KMS-11 (cell line): ENCODE data around the gene PSMD6.

Experiments used
- H2AFZ ChIP-seq: fragments of 200-600 bp; sonication (generic); 2 replicates; pipeline ENCODE4 v1.6.1; 2016; ENCODE audit warnings: antibody characterized with exemption, mixed run types, low read depth
- H3K27ac ChIP-seq: fragments of 200-600 bp; sonication (generic); 2 replicates; pipeline ENCODE4 v1.6.1; 2016; ENCODE audit warnings: mild to moderate bottlenecking, mixed run types
- H3K27me3 ChIP-seq: fragments of 200-600 bp; sonication (generic); 2 replicates; pipeline ENCODE4 v1.6.1; 2017; ENCODE audit warnings: mild to moderate bottlenecking, low read depth, mixed run types, moderate library complexity; ENCODE audit not compliant: insufficient read depth
- H3K36me3 ChIP-seq: fragments of 200-600 bp; sonication (generic); 2 replicates; pipeline ENCODE4 v1.6.1; 2017; ENCODE audit warnings: mild to moderate bottlenecking, mixed run types; ENCODE audit not compliant: insufficient read depth
- H3K4me1 ChIP-seq: fragments of 200-600 bp; sonication (generic); 2 replicates; pipeline ENCODE4 v1.6.1; 2016; ENCODE audit warnings: mild to moderate bottlenecking, low read depth, mixed run types; ENCODE audit not compliant: poor library complexity, severe bottlenecking
- H3K4me2 ChIP-seq: fragments of 200-600 bp; sonication (generic); 2 replicates; pipeline ENCODE4 v1.7.0; 2016; ENCODE audit warnings: mild to moderate bottlenecking, mixed run types
- H3K4me3 ChIP-seq: fragments of 200-600 bp; sonication (generic); IDR thresholded peaks from 2 replicates; pipeline ENCODE4 v1.6.1; 2017; ENCODE audit warnings: low read depth, low read length, mixed read lengths; ENCODE audit not compliant: insufficient read depth
- H3K79me2 ChIP-seq: fragments of 200-600 bp; sonication (generic); 2 replicates; pipeline ENCODE4 v1.6.1; 2016; ENCODE audit warnings: low read depth, mixed run types; ENCODE audit not compliant: insufficient read depth
- H3K9ac ChIP-seq: fragments of 200-600 bp; sonication (generic); 2 replicates; pipeline ENCODE4 v1.6.1; 2016; ENCODE audit warnings: mild to moderate bottlenecking, mixed run types
- H4K20me1 ChIP-seq: fragments of 200-600 bp; sonication (generic); 2 replicates; pipeline ENCODE4 v1.6.1; 2016; ENCODE audit warnings: mild to moderate bottlenecking, mixed run types; ENCODE audit not compliant: insufficient read depth
- TF ChIP-seq, protein P1 (sequence below): fragments of 200-600 bp; sonication (generic); conservative IDR thresholded peaks from 2 replicates; pipeline ENCODE4 v1.6.1; 2017; ENCODE audit warnings: low read depth, mild to moderate bottlenecking, antibody characterized with exemption, low read length, moderate library complexity, mixed read lengths

The PSMD6 gene

DNA sequence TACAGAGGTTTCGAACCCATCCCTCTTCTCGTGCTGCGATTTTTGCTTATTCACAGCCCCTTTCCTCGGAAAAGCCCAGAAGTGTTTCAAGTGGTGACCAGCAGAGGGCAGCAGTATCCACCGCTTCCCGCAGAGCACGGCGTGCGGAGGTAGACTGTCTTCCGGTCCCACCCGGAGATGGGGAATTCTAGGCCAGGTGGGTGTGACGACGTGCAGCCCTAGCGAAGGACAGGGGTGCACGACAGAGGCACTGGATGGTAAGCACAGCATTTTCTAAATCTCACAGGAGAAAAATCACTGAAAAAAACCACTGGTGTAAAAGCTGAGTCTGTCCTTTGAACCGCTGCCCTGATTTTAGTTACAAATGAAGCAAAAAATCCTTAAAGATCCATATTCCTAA is 7.4 kb upstream of the PSMD6 start:
- Histone ChIP-seq H3K36me3 (no peaks in the 10 kb centered on the region), H3K4me1 (peaks cover 9% of the 10 kb centered on the region), H3K27me3 (no peaks in the 10 kb centered on the region), H3K27ac (no peak overlapping the region), H3K9ac (no peak overlapping the region), H3K4me2 (peak overlapping the region; percentile 45; the same call in 1 of the 2 replicates), H3K4me3 (no peak overlapping the region), H3K79me2 (no peaks in the 10 kb centered on the region), H4K20me1 (no peaks in the 10 kb centered on the region), H2AFZ (peak overlapping the region; percentile 66)
- TF ChIP-seq, protein P1, sequence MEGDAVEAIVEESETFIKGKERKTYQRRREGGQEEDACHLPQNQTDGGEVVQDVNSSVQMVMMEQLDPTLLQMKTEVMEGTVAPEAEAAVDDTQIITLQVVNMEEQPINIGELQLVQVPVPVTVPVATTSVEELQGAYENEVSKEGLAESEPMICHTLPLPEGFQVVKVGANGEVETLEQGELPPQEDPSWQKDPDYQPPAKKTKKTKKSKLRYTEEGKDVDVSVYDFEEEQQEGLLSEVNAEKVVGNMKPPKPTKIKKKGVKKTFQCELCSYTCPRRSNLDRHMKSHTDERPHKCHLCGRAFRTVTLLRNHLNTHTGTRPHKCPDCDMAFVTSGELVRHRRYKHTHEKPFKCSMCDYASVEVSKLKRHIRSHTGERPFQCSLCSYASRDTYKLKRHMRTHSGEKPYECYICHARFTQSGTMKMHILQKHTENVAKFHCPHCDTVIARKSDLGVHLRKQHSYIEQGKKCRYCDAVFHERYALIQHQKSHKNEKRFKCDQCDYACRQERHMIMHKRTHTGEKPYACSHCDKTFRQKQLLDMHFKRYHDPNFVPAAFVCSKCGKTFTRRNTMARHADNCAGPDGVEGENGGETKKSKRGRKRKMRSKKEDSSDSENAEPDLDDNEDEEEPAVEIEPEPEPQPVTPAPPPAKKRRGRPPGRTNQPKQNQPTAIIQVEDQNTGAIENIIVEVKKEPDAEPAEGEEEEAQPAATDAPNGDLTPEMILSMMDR: peak; percentile 75

DNA sequence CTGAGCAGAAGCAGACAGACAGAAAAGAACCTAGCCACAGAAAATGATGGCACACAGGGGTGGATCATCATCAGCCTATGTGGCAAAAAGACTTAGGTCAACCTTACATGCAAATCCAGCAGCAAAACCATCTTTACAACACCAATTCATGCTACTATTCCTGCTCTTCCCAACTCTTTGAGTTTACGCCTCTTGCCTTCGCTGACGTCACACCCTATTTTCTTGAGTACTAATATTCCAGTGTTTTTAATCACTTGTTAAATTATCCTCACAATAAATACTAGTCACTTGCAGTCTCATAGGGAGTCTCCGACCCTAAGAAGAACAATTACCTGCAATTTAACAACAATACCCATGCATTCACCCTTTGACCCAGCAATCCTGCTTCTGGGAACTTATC is 6.0 kb upstream of the PSMD6 start:
- Histone ChIP-seq H3K27ac (no peak overlapping the region), H3K4me1 (peaks cover 9% of the 10 kb centered on the region), H3K4me2 (no peak overlapping the region), H3K36me3 (no peaks in the 10 kb centered on the region), H3K4me3 (no peak overlapping the region), H3K79me2 (no peaks in the 10 kb centered on the region), H2AFZ (no peak overlapping the region), H3K9ac (no peak overlapping the region), H4K20me1 (no peaks in the 10 kb centered on the region), H3K27me3 (no peaks in the 10 kb centered on the region)
- TF ChIP-seq, protein P1: no peak

DNA sequence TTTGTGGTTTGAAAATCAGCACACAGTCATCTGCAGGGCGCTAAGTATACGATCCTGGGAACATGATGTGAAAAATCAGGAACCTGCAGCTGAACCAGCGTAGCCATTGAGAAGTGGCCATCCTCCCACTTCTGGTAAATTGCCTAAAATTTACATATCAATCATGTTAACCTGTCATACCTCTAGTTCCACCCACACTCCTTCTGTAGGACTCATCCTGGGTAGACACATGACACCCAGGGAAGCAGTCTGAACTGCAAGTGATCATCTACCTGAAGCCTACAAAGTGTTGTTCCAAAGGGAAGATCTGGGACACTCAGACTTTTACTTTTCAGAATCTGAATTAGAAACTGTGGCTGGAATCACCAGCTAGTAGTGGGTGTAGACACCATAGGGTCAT is 5.5 kb upstream of the PSMD6 start:
- H4K20me1 ChIP-seq: no peaks in the 10 kb centered on the region
- no peak overlapping the region for H3K9ac ChIP-seq
- H3K4me2 ChIP-seq: no peak overlapping the region
- H3K4me3 ChIP-seq: no peak overlapping the region
- no peaks in the 10 kb centered on the region for H3K27me3 ChIP-seq
- no peak overlapping the region for H2AFZ ChIP-seq
- H3K79me2 ChIP-seq: no peaks in the 10 kb centered on the region
- peaks cover 11% of the 10 kb centered on the region for H3K4me1 ChIP-seq
- no peaks in the 10 kb centered on the region for H3K36me3 ChIP-seq
- no peak overlapping the region for H3K27ac ChIP-seq
- TF ChIP-seq, protein P1: no peak

GRCh38 chr3:64027658-64028057 is 4.4 kb upstream of the PSMD6 start:
- Histone ChIP-seq H3K4me2 (no peak overlapping the region), H2AFZ (no peak overlapping the region), H3K79me2 (peaks cover 5% of the 10 kb centered on the region; the same call in 1 of the 2 replicates), H3K27me3 (no peaks in the 10 kb centered on the region), H3K27ac (no peak overlapping the region), H3K9ac (no peak overlapping the region), H3K4me1 (peaks cover 13% of the 10 kb centered on the region), H3K4me3 (no peak overlapping the region), H4K20me1 (no peaks in the 10 kb centered on the region), H3K36me3 (no peaks in the 10 kb centered on the region)
- TF ChIP-seq, protein P1: no peak
